ELF-1 (cell line): ENCODE results near the gene NPR3.

Experiments used
- DNase-seq: peaks from one replicate; pipeline ENCODE4 v3.0.0-alpha.2; 2016; ENCODE audit warnings: low read depth, low spot score

Gene NPR3

DNA sequence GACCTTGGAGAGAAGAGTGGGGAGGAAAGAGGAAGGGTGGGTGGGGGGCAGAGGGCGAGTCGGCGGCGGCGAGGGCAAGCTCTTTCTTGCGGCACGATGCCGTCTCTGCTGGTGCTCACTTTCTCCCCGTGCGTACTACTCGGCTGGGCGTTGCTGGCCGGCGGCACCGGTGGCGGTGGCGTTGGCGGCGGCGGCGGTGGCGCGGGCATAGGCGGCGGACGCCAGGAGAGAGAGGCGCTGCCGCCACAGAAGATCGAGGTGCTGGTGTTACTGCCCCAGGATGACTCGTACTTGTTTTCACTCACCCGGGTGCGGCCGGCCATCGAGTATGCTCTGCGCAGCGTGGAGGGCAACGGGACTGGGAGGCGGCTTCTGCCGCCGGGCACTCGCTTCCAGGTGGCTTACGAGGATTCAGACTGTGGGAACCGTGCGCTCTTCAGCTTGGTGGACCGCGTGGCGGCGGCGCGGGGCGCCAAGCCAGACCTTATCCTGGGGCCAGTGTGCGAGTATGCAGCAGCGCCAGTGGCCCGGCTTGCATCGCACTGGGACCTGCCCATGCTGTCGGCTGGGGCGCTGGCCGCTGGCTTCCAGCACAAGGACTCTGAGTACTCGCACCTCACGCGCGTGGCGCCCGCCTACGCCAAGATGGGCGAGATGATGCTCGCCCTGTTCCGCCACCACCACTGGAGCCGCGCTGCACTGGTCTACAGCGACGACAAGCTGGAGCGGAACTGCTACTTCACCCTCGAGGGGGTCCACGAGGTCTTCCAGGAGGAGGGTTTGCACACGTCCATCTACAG, 760 bp downstream of the NPR3 start:
- DNase-seq, result peak; percentile 33

- peak; percentile 8 for DNase-seq
Measured at GRCh38 chr5:32712481-32713360, 1.6 kb downstream of the NPR3 start.

DNA sequence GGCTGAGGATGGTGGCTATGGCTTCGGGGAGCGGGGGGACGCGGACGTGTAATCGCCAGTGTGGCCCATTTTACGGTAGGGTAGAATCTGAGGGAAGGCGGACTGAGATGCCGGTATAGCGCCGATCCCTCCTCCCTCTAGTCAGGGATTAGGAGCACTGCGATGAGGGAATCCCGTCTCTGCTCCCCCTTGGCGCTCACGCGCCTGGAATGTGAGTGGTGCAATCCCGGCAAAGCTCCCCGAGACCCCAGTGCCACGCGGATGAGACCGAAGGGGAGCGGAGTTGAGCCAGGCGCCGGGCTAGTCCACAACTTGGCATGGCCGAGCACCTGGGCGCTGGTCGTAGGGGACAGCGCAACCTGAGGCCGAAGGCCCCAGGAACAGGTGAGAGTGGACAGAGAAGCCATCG, 2.2 kb downstream of the NPR3 start:
- peak; percentile 7 for DNase-seq

DNA sequence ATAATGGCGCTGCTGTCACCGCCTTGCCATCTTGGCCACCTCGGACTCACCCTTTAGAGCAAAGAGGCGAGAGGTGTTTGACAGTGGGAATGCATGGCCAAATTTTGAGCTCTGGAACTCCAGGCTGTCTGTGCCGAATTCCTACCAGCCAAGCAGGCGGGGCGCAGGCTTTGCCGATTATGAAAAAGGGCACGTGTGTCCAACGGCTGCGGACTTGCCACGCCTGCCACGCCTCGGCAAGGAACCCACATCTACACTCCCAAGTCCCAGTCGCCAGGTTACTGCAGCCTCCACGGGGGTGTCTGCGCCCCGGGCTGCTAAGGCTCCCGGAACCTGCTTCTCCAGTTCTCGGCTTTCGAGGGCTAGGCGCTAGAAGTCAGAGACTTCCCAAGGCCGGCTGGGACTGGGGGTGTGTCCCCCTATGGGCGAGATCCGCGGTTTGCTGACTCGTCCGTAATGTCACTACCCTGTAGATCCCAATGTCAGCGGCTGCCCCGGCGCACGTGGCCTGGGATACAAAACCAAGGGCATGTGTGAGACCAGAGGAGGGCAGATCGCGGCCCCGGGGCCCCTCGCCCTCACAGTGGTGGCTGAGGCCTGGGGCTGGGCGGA, 2.8 kb downstream of the NPR3 start:
- peak; percentile 79 for DNase-seq

GRCh38 chr5:32714836-32715235, 3.7 kb downstream of the NPR3 start:
- no peak for DNase-seq

DNA sequence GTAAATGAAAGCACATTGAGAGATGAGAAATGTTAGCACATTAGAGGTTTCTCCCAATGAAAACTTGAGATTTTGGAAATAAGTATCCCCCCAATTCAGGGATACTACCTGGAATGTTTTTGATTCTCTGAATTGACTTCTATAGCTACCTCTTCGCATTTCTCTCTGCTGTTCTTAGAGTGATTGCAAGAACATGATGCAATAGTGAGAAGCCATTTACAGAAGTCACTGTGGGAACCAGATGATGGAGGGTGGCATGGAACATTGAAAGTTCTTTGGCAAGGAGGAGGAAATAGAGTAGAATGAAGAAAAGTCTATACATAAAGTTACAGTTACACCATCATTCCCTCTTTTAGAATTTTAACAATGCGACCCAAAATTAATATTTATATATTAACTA, 9.2 kb downstream of the NPR3 start:
- DNase-seq, result no peak

DNA sequence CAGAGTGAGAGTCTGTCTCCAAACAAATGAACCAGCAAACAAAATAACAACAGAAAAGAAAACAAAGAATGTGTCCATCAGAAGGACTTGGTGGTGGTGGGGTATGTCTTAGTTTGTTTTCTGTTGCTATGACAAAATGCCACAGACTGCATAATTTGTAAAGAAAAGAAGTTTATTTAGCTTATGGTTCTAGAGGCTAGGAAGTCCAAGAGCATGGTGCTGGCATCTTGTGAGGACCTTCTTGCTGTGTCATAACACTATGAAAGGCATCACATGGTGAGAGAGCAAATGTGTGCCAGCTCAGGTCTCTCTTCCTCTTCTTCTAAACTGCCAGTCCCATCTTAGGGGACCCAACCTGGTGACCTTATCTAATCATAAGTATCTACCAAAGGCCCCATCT, 10.5 kb downstream of the NPR3 start:
- no peak for DNase-seq

DNA sequence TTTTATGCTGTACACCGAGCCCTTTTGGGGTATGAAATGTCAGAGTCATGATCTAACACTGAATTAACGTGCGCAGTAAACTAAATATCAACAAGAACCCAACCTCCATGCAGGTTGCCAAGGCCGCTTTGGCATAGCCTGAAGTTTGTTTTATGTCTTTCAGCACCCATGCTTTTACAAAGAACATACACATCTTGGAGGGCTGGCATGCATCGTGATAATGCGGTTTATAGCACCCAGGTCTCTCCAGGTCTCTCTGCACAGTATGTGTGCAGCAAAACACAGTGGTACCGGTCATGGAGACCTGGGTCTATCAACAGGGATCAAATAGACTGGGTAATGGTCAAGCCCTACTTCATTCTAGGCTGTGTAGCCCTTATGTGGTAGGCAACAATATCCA, 11.8 kb downstream of the NPR3 start:
- DNase-seq, result no peak

DNA sequence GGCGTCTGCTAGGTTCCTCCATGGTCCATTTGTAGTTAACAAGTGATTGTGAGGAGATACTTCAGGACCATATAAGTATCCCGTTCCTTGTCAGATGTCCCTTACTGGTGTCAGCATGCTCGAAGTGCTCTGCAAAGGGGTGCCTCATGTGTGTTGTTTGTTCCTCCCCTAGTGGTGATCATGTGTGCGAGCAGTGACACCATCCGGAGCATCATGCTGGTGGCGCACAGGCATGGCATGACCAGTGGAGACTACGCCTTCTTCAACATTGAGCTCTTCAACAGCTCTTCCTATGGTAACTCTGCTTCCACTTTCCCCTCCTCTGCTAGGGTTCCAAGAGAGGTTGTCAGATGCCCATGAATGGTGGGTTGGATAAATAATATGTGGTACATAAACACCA, 13.4 kb downstream of the NPR3 start:
- no peak for DNase-seq

DNA sequence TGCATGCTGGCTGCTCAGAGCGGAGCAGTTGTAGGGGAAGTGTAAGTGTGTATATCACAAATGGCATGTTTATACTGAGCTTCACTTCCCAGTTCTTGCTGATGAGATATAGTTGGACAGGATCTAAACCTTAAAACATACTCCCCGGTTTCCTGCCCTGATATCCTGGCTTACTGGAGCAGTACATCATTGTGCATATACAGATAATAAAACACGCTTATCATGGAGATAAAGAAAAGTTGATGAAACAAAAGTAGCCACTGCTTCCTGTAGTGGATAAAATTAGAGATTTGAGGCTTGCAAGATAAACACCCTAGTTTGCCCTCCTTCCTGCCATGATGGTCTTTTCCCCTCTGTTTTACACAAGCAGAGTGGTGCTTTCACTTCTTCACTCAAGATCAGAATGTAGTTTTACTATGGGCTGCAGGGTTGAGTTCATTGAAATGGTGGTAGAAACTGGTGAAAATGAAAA, 15.0 kb downstream of the NPR3 start:
- DNase-seq, result no peak

GRCh38 chr5:32729651-32730050, 18.5 kb downstream of the NPR3 start:
- no peak for DNase-seq

GRCh38 chr5:32733590-32734340, 22.6 kb downstream of the NPR3 start:
- DNase-seq, result no peak

DNA sequence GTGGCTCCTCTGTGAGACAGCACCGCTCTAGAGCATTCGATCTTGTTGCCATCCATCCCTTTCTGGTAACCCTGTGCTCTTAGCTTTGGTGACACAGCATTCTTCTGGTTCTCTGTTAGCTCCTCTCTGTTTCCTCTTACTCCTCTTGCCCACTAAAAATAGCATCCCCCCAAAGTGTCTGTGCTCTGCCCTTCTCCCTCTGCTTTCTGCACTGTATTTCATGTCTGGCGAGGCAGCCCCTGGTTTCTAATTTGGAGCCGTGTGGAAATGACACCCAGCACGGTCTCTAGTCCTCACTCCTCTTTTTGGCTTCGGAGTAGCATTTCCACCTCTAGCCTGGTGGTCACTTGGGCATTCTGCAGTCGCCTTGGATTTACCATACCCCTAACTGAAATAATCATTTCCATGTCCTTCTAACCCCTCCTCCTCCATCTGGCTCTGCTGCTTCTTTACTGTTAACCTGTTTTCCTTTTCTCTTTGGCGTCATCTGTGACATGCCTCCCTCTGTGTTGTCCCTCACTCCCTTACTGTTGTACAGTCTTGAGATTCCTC, 23.8 kb downstream of the NPR3 start:
- DNase-seq, result no peak

- no peak for DNase-seq
Measured at GRCh38 chr5:32735512-32735911, 24.4 kb downstream of the NPR3 start.

DNA sequence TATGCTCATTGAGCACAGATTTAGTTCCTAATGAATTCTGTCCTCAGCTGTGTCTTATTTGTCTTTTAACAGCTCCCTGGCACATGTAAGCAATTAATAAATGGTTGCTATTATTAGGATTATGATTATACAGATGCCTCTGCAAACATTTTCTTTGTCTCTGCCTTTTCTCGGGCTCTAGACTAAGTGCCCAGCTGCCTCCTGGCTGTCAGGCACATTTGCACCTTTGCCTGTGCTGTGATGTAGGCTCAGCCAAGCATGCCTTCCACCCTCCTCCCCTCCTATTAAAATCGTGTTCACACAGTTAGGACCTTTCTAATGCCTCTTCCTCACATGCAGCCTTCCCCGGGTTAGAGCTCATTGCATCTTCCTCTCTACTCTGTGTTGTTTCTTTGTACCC, 25.7 kb downstream of the NPR3 start:
- DNase-seq, result no peak

GRCh38 chr5:32740651-32741050, 29.5 kb downstream of the NPR3 start:
- no peak for DNase-seq

GRCh38 chr5:32745317-32745716, 34.2 kb downstream of the NPR3 start:
- DNase-seq, result no peak

DNA sequence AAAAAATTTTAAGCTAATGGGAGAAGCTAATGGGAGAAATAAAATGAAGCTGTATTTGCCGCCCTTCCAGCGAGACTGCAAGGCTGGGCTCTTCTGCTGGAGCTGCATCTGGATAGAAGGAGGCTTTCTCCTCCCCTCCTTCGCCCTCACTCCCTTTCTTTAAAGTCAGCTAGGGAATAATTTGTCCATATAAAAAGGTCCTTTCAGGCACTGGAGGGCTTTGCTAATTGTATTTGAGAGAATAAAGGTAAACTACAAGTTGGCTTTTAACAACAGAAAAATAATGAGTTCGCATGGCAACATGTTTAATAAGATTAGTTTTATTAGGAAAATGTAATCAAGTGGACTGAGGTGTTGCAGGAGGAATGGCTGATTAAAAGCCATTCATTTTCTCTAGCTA, 41.3 kb downstream of the NPR3 start:
- DNase-seq, result no peak

DNA sequence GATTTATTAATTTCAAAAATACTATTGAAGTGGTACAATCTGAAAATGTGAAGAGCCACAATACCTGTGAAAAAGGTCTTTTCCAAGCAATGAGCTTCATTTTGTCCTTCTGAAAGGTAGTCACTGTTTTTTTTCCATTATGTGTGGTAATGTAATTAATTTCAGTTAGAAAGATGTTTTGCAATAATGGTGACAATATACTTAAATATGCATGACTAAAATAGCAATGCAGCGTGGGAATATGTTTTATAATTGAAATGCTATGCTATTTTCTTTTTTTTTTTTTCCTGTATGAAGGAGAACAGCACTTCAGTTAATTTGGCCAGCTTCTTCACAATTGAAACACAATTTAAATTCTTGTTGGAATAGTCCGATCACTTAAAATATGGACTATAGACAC, 41.9 kb downstream of the NPR3 start:
- DNase-seq, result no peak

DNA sequence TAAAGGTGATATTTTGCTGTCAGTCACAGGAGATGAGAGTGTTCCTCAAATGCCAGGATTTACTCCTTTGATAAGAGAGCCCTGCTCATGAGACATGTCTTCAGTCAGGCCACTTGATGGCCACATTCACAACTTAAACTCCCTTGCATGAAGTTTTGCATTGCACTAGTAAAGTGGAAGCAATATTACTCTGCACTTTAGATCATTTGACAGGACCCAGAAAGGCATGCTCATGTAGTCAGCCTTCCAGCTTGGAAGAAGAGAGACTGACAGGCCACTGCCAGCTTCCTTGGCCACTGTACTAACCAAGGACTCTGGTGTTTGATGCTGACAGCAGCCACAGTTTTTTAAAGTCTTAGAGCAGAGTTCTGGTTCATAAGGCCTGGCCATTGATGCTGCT, 42.6 kb downstream of the NPR3 start:
- DNase-seq, result no peak

- no peak for DNase-seq
Measured at GRCh38 chr5:32754284-32754683, 43.2 kb downstream of the NPR3 start.
